IMR-90 (cell line): ENCODE measurements around the gene SGSM2. TPM values are rescaled to one million over a fixed set of nuclear protein-coding genes. Genes with fewer than 3 reads are reported as not detected.

Experiments
- ATAC-seq: fragments of 200-7000 bp; cut with Tn5 transposase; 2 replicates; pipeline ENCODE4 v1.9.1; 2020; ENCODE audit warnings: low read depth, mild to moderate bottlenecking, moderate library complexity
- BruUV-seq: library from RNA; stranded (reverse); fragments of 400-500 nt; replicated peaks from 2 replicates; lab custom pipeline; 2021; lab: Mats Ljungman, UMichigan
- CTCF ChIA-PET: fragments of 300-600 bp; formaldehyde crosslinking; extraction: SDS; loops from one replicate; lab custom pipeline; 2021; ENCODE audit warnings: antibody characterized with exemption; lab: Yijun Ruan, JAX
- POLR2A ChIA-PET: fragments of 300-600 bp; sonication (Branson Sonifier 250); formaldehyde crosslinking; loops from one replicate; lab custom pipeline; 2022; ENCODE audit warnings: antibody characterized with exemption; ENCODE audit not compliant: unreplicated experiment; lab: Charles Lee
- DNase-seq: peaks from one replicate; pipeline ENCODE4 v3.0.0; 2013
- H2AFZ ChIP-seq: replicated peaks from 2 replicates; pipeline ENCODE3; 2013; ENCODE audit warnings: low read length, mild to moderate bottlenecking; ENCODE audit not compliant: poor library complexity
- H2AK5ac ChIP-seq: 2 replicates; pipeline ENCODE4 v1.6.1; 2013; ENCODE audit warnings: low read depth, low read length, inconsistent platforms
- H2AK9ac ChIP-seq: replicated peaks from 2 replicates; pipeline ENCODE3; 2013; ENCODE audit warnings: mild to moderate bottlenecking, low read depth, low read length, moderate library complexity; ENCODE audit not compliant: poor library complexity
- H2BK120ac ChIP-seq: 2 replicates; pipeline ENCODE4 v1.6.1; 2013; ENCODE audit warnings: low read depth, low read length, inconsistent platforms
- H2BK15ac ChIP-seq: 3 replicates; pipeline ENCODE4 v1.6.1; 2013; ENCODE audit warnings: low read depth, low read length, inconsistent platforms
- H2BK20ac ChIP-seq: 2 replicates; pipeline ENCODE4 v1.6.1; 2013; ENCODE audit warnings: low read depth, mild to moderate bottlenecking, inconsistent platforms, low read length, moderate library complexity
- H2BK5ac ChIP-seq: 2 replicates; pipeline ENCODE4 v1.6.1; 2013; ENCODE audit warnings: mild to moderate bottlenecking, low read depth, low read length, inconsistent platforms; ENCODE audit not compliant: poor library complexity, severe bottlenecking
- H3K14ac ChIP-seq: replicated peaks from 2 replicates; pipeline ENCODE4 v1.6.1; 2013; ENCODE audit warnings: low read depth, low read length, inconsistent platforms
- H3K18ac ChIP-seq: 2 replicates; pipeline ENCODE4 v1.6.1; 2013; ENCODE audit warnings: low read depth, low read length, control low read depth
- H3K23ac ChIP-seq: 2 replicates; pipeline ENCODE4 v1.6.1; 2013; ENCODE audit warnings: low read depth, low read length, inconsistent platforms
- H3K27ac ChIP-seq: 2 replicates; pipeline ENCODE4 v1.5.1; 2013; ENCODE audit warnings: mild to moderate bottlenecking, control low read depth, low read length; ENCODE audit not compliant: insufficient read depth
- H3K27me3 ChIP-seq: 2 replicates; pipeline ENCODE4 v1.6.1; 2013; ENCODE audit warnings: low read length; ENCODE audit not compliant: control insufficient read depth, insufficient read depth
- H3K36me3 ChIP-seq: 2 replicates; pipeline ENCODE4 v1.6.1; 2013; ENCODE audit warnings: low read length, mixed read lengths; ENCODE audit not compliant: control insufficient read depth, insufficient read depth
- H3K4ac ChIP-seq: 2 replicates; pipeline ENCODE4 v1.6.1; 2013; ENCODE audit warnings: low read depth, low read length, inconsistent platforms
- H3K4me1 ChIP-seq: 2 replicates; pipeline ENCODE4 v1.6.1; 2013; ENCODE audit warnings: low read length, mixed read lengths; ENCODE audit not compliant: control insufficient read depth, insufficient read depth
- H3K4me2 ChIP-seq: 2 replicates; pipeline ENCODE4 v1.6.1; 2013; ENCODE audit warnings: low read depth, mild to moderate bottlenecking, control low read depth, low read length, moderate library complexity
- H3K4me3 ChIP-seq: 2 replicates; pipeline ENCODE4 v1.5.1; 2013; ENCODE audit warnings: low read depth, mild to moderate bottlenecking, control low read depth, low read length, moderate library complexity; ENCODE audit not compliant: insufficient read depth
- H3K56ac ChIP-seq: 2 replicates; pipeline ENCODE4 v1.6.1; 2013; ENCODE audit warnings: low read length, inconsistent platforms; ENCODE audit not compliant: insufficient read depth; ENCODE audit errors: extremely low read depth
- H3K79me1 ChIP-seq, 2 experiments: 2 replicates each; pipeline ENCODE4 v1.6.1; 2013; ENCODE audit warnings: low read length in 2 of 2, inconsistent platforms in 1 of 2, low read depth in 1 of 2
- H3K9ac ChIP-seq: 2 replicates; pipeline ENCODE4 v1.6.1; 2013; ENCODE audit warnings: low read depth, low read length, control low read depth
- H3K9me1 ChIP-seq: 2 replicates; pipeline ENCODE4 v1.6.1; 2013; ENCODE audit warnings: low read length, inconsistent platforms; ENCODE audit not compliant: insufficient read depth
- H3K9me3 ChIP-seq: 2 replicates; pipeline ENCODE4 v1.6.1; 2013; ENCODE audit warnings: low read length; ENCODE audit not compliant: control insufficient read depth, insufficient read depth
- H4K20me1 ChIP-seq: 2 replicates; pipeline ENCODE4 v1.6.1; 2013; ENCODE audit warnings: low read length, inconsistent platforms; ENCODE audit not compliant: insufficient read depth
- H4K5ac ChIP-seq: 2 replicates; pipeline ENCODE4 v1.6.1; 2013; ENCODE audit warnings: mild to moderate bottlenecking, low read depth, low read length, control low read depth
- H4K8ac ChIP-seq, 2 experiments: 2 replicates each; pipeline ENCODE4 v1.6.1; 2013; ENCODE audit warnings: low read depth in 2 of 2, low read length in 2 of 2, control low read depth in 1 of 2, inconsistent platforms in 1 of 2
- H4K91ac ChIP-seq: 2 replicates; pipeline ENCODE4 v1.6.1; 2013; ENCODE audit warnings: low read depth, low read length, inconsistent platforms; ENCODE audit not compliant: insufficient read depth
- BHLHE40 ChIP-seq: fragments of 150-350 bp; IDR thresholded peaks from 2 replicates; pipeline ENCODE4 v1.6.1; 2016; ENCODE audit warnings: mild to moderate bottlenecking, low read depth, low read length
- CEBPB ChIP-seq: IDR thresholded peaks from 2 replicates; pipeline ENCODE4 v1.6.1; 2012; ENCODE audit warnings: low read depth, low read length, improper control_type of control experiment
- CHD1 ChIP-seq: IDR thresholded peaks from 2 replicates; pipeline ENCODE4 v1.6.1; 2012; ENCODE audit warnings: low read depth, low read length, improper control_type of control experiment
- FOS ChIP-seq: fragments of 150-350 bp; IDR thresholded peaks from 2 replicates; pipeline ENCODE4 v1.6.1; 2016; ENCODE audit warnings: low read depth, low read length
- MAFK ChIP-seq: IDR thresholded peaks from 2 replicates; pipeline ENCODE4 v1.6.1; 2012; ENCODE audit warnings: low read depth, low read length, improper control_type of control experiment
- MAZ ChIP-seq: IDR thresholded peaks from 2 replicates; pipeline ENCODE4 v1.6.1; 2012; ENCODE audit warnings: low read depth, mild to moderate bottlenecking, low read length, improper control_type of control experiment, moderate library complexity, borderline replicate concordance
- MXI1 ChIP-seq: IDR thresholded peaks from 2 replicates; pipeline ENCODE4 v1.6.1; 2012; ENCODE audit warnings: low read depth, mild to moderate bottlenecking, low read length, moderate library complexity, borderline replicate concordance
- NFE2L2 ChIP-seq: fragments of 150-350 bp; IDR thresholded peaks from 2 replicates; pipeline ENCODE4 v1.6.1; 2016; ENCODE audit warnings: low read depth, mild to moderate bottlenecking, low read length
- POLR2A ChIP-seq: IDR thresholded peaks from 2 replicates; pipeline ENCODE4 v1.6.1; 2012; ENCODE audit warnings: mild to moderate bottlenecking, low read depth, low read length
- RAD21 ChIP-seq: IDR thresholded peaks from 2 replicates; pipeline ENCODE4 v1.6.1; 2012; ENCODE audit warnings: low read length, improper control_type of control experiment
- RCOR1 ChIP-seq: IDR thresholded peaks from 2 replicates; pipeline ENCODE4 v1.6.1; 2012; ENCODE audit warnings: mild to moderate bottlenecking, low read length, improper control_type of control experiment; ENCODE audit not compliant: insufficient replicate concordance
- RFX5 ChIP-seq: IDR thresholded peaks from 2 replicates; pipeline ENCODE4 v1.8.0; 2012; ENCODE audit warnings: low read depth, mild to moderate bottlenecking, low read length, moderate library complexity
- SMC3 ChIP-seq: fragments of 150-350 bp; IDR thresholded peaks from 2 replicates; pipeline ENCODE4 v1.6.1; 2016; ENCODE audit warnings: low read depth, mild to moderate bottlenecking, antibody characterized with exemption, low read length, moderate library complexity
- WGBS, 2 experiments: methylation state at CpG; one replicate each; pipeline versions ENCODE4 v1.1.5 to v1.1.7; 2013; ENCODE audit warnings: missing lambda C conversion rate in 2 of 2; ENCODE audit not compliant: insufficient read length in 1 of 2; ENCODE audit errors: extremely low coverage in 2 of 2; 5-methylcytosine and 5-hydroxymethylcytosine counted together
- dilution Hi-C: fragments of 300-500 bp; cut with HindIII; formaldehyde crosslinking; loops from one replicate; pipeline ENCODE4 v1.14.3; 2018; ENCODE audit warnings: low sequenced_read_pairs; ENCODE audit not compliant: unreplicated experiment
- in situ Hi-C: fragments of 300-500 bp; cut with MboI; formaldehyde crosslinking; loops from 3 replicates; pipeline ENCODE4 v1.14.3; 2019; ENCODE audit warnings: low sequenced_read_pairs, inconsistent platforms, mixed read lengths
- intact Hi-C: fragments of 100-400 bp; cut with micrococcal nuclease; formaldehyde crosslinking; loops from 2 replicates; pipeline ENCODE4 v1.10.0; 2022
- polyA plus RNA-seq, 3 experiments: library from polyadenylated mRNA; depleted of rRNA; stranded (reverse); fragments of >200 nt; gene quantifications; 2 replicates each; pipeline ENCODE4 v1.2.3, GENCODE V29; 2012; ENCODE audit warnings: low replicate concordance in 1 of 3
- total RNA-seq: library from RNA; depleted of rRNA; stranded (reverse); fragments of >200 nt; gene quantifications from 2 replicates; pipeline ENCODE4 v1.2.3, GENCODE V29; 2012
- TF ChIP-seq, protein P1 (sequence below): conservative IDR thresholded peaks from 2 replicates; pipeline ENCODE4 v1.5.1; 2012; ENCODE audit warnings: mild to moderate bottlenecking, low read depth, low read length, improper control_type of control experiment
- TF ChIP-seq, protein P2 (sequence below): fragments of 150-350 bp; IDR thresholded peaks from 2 replicates; pipeline ENCODE4 v1.6.1; 2017; ENCODE audit warnings: mild to moderate bottlenecking, antibody characterized with exemption, low read length, low read depth
- TF ChIP-seq, protein P3 (sequence below): fragments of 150-350 bp; IDR thresholded peaks from 2 replicates; pipeline ENCODE4 v1.6.1; 2016; ENCODE audit warnings: low read depth, mild to moderate bottlenecking, low read length, moderate library complexity, borderline replicate concordance

Gene SGSM2
- total and polyA plus RNA-seq, 2 of the 4 experiments (the other 2 are of a cell fraction): 13.6 to 81.2 TPM

DNA sequence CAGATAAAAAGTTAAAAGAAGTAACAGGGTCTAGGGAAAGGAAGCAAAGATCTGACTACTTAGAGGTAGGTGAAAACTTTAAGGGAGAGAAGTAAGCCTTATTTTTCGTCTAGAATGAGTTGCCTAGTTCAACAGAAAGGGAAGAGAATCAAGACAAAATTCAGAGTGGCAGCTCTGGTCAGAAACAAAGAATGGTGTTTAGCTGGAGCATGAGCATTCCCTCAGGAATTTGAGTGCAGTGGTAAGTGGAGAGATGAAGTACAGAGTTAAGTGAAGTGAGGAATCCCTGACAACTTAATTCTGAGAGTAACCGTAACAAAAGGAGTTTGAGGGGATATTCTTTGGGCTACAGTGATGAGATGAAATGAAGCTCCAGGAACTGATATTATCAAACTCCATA lies 45.2 kb upstream of the SGSM2 start:
- Histone ChIP-seq H3K9me3 (no peaks in the 10 kb centered on the region), H3K9me1 (peaks cover 4% of the 10 kb centered on the region; the same call in 1 of the 2 replicates), H2BK15ac (no peak overlapping the region), H3K27ac (no peak overlapping the region), H2BK5ac (peak overlapping the region; percentile 20), H3K18ac (no peak overlapping the region), H3K23ac (no peak overlapping the region), H4K5ac (no peak overlapping the region), H3K14ac (no peak overlapping the region), H2AK5ac (no peak overlapping the region), H2AK9ac (no peak overlapping the region), H4K91ac (no peak overlapping the region), H3K56ac (no peak overlapping the region), H4K8ac (no peak overlapping the region), H3K4me3 (no peak overlapping the region), H2BK120ac (no peak overlapping the region), H3K27me3 (no peaks in the 10 kb centered on the region), H3K4ac (no peak overlapping the region), H3K79me1 (peaks cover 18 to 60% of the 10 kb centered on the region in 2 experiments), H3K4me2 (no peak overlapping the region), H2AFZ (no peak overlapping the region), H3K36me3 (peaks cover 36% of the 10 kb centered on the region), H3K4me1 (peaks cover 5% of the 10 kb centered on the region; the same call in 1 of the 2 replicates), H3K9ac (no peak overlapping the region), H4K20me1 (peaks cover 11% of the 10 kb centered on the region; the same call in 1 of the 2 replicates), H2BK20ac (no peak overlapping the region)
- ATAC-seq (peak; percentile 95), DNase-seq (peak; percentile 52)
- WGBS, 2 experiments: no CpG with 5 or more reads among the region's 2 CpGs
- in situ Hi-C loops: no loop called here
- BruUV-seq: no TSS peak
- TF ChIP-seq FOS (no peak), SMC3 (no peak), CHD1 (no peak), RAD21 (no peak), CEBPB (no peak), RCOR1 (no peak), NFE2L2 (no peak), MXI1 (no peak), MAFK (no peak), RFX5 (no peak), BHLHE40 (no peak), POLR2A (no peak), MAZ (no peak)
- TF ChIP-seq, protein P1, sequence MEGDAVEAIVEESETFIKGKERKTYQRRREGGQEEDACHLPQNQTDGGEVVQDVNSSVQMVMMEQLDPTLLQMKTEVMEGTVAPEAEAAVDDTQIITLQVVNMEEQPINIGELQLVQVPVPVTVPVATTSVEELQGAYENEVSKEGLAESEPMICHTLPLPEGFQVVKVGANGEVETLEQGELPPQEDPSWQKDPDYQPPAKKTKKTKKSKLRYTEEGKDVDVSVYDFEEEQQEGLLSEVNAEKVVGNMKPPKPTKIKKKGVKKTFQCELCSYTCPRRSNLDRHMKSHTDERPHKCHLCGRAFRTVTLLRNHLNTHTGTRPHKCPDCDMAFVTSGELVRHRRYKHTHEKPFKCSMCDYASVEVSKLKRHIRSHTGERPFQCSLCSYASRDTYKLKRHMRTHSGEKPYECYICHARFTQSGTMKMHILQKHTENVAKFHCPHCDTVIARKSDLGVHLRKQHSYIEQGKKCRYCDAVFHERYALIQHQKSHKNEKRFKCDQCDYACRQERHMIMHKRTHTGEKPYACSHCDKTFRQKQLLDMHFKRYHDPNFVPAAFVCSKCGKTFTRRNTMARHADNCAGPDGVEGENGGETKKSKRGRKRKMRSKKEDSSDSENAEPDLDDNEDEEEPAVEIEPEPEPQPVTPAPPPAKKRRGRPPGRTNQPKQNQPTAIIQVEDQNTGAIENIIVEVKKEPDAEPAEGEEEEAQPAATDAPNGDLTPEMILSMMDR: no peak
- TF ChIP-seq, protein P2, sequence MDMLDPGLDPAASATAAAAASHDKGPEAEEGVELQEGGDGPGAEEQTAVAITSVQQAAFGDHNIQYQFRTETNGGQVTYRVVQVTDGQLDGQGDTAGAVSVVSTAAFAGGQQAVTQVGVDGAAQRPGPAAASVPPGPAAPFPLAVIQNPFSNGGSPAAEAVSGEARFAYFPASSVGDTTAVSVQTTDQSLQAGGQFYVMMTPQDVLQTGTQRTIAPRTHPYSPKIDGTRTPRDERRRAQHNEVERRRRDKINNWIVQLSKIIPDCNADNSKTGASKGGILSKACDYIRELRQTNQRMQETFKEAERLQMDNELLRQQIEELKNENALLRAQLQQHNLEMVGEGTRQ: no peak
- TF ChIP-seq, protein P3, sequence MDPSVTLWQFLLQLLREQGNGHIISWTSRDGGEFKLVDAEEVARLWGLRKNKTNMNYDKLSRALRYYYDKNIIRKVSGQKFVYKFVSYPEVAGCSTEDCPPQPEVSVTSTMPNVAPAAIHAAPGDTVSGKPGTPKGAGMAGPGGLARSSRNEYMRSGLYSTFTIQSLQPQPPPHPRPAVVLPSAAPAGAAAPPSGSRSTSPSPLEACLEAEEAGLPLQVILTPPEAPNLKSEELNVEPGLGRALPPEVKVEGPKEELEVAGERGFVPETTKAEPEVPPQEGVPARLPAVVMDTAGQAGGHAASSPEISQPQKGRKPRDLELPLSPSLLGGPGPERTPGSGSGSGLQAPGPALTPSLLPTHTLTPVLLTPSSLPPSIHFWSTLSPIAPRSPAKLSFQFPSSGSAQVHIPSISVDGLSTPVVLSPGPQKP: no peak
- intact Hi-C loops: no loop called here
- CTCF ChIA-PET: interaction anchor here (1.1 to 1.2 kb wide), 2 partner anchors 11 to 78 kb away, joined by 3 read pairs; no protein-coding TSS in a partner anchor
- POLR2A ChIA-PET: no interaction called here
- dilution Hi-C loops: no loop called here
